H9 (cell line): ENCODE data around the gene GRK4. TPM values are rescaled to one million over a fixed set of nuclear protein-coding genes. Genes with fewer than 3 reads are reported as not detected.

Source experiments
- DNase-seq: peaks from one replicate; pipeline ENCODE4 v3.0.0-alpha.2; 2017
- H2AFZ ChIP-seq: one replicate; pipeline ENCODE4 v1.6.1; 2013; ENCODE audit warnings: mild to moderate bottlenecking, low read length, control low read depth, moderate library complexity
- H2AK5ac ChIP-seq: 2 replicates; pipeline ENCODE4 v1.6.1; 2013; ENCODE audit warnings: low read length, control low read depth, mixed read lengths; ENCODE audit not compliant: insufficient read length
- H2BK120ac ChIP-seq: one replicate; pipeline ENCODE4 v1.6.1; 2013; ENCODE audit warnings: low read depth, mild to moderate bottlenecking, low read length, control low read depth, inconsistent platforms; ENCODE audit not compliant: poor library complexity, severe bottlenecking
- H2BK12ac ChIP-seq: 2 replicates; pipeline ENCODE4 v1.6.1; 2013; ENCODE audit warnings: low read length, control low read depth, mixed read lengths, low read depth; ENCODE audit not compliant: insufficient read length
- H2BK15ac ChIP-seq: 2 replicates; pipeline ENCODE4 v1.6.1; 2013; ENCODE audit warnings: low read depth, low read length, control low read depth
- H2BK20ac ChIP-seq: one replicate; pipeline ENCODE4 v1.6.1; 2013; ENCODE audit warnings: low read depth, mild to moderate bottlenecking, low read length, control low read depth, inconsistent platforms; ENCODE audit not compliant: poor library complexity, severe bottlenecking
- H2BK5ac ChIP-seq: 2 replicates; pipeline ENCODE4 v1.6.1; 2013; ENCODE audit warnings: low read length, control low read depth, mixed read lengths; ENCODE audit not compliant: insufficient read length
- H3K14ac ChIP-seq: 2 replicates; pipeline ENCODE4 v1.6.1; 2013; ENCODE audit warnings: low read length, control low read depth; ENCODE audit not compliant: insufficient read depth
- H3K18ac ChIP-seq: 2 replicates; pipeline ENCODE4 v1.6.1; 2013; ENCODE audit warnings: low read depth, mild to moderate bottlenecking, mixed read lengths, low read length, control low read depth; ENCODE audit not compliant: insufficient read length
- H3K23ac ChIP-seq: 2 replicates; pipeline ENCODE4 v1.6.1; 2013; ENCODE audit warnings: low read length, control low read depth, mixed read lengths, low read depth; ENCODE audit not compliant: insufficient read length
- H3K23me2 ChIP-seq: 2 replicates; pipeline ENCODE4 v1.6.1; 2013; ENCODE audit warnings: low read depth, mild to moderate bottlenecking, mixed read lengths, low read length, control low read depth; ENCODE audit not compliant: insufficient read length, poor library complexity, severe bottlenecking
- H3K27ac ChIP-seq: 2 replicates; pipeline ENCODE4 v1.5.1; 2013; ENCODE audit warnings: low read length, control low read depth, mixed read lengths, low read depth; ENCODE audit not compliant: insufficient read length
- H3K27me3 ChIP-seq: 2 replicates; pipeline ENCODE4 v1.6.1; 2013; ENCODE audit warnings: low read length, control low read depth, inconsistent platforms; ENCODE audit not compliant: insufficient read depth
- H3K4ac ChIP-seq: 2 replicates; pipeline ENCODE4 v1.6.1; 2013; ENCODE audit warnings: low read depth, mild to moderate bottlenecking, control low read depth, inconsistent platforms, low read length, moderate library complexity
- H3K4me1 ChIP-seq: 2 replicates; pipeline ENCODE4 v1.6.1; 2013; ENCODE audit warnings: low read length, control low read depth, inconsistent platforms; ENCODE audit not compliant: insufficient read depth
- H3K4me2 ChIP-seq: 2 replicates; pipeline ENCODE4 v1.6.1; 2013; ENCODE audit warnings: low read length, control low read depth, mixed read lengths; ENCODE audit not compliant: insufficient read length, insufficient read depth
- H3K56ac ChIP-seq: 2 replicates; pipeline ENCODE4 v1.6.1; 2013; ENCODE audit warnings: low read depth, mild to moderate bottlenecking, mixed read lengths, low read length, control low read depth; ENCODE audit not compliant: insufficient read length
- H3K79me1 ChIP-seq: 2 replicates; pipeline ENCODE4 v1.6.1; 2013; ENCODE audit warnings: low read depth, mild to moderate bottlenecking, moderate library complexity, low read length, control low read depth, inconsistent platforms; ENCODE audit not compliant: insufficient read depth, poor library complexity, severe bottlenecking
- H3K79me2 ChIP-seq: 2 replicates; pipeline ENCODE4 v1.6.1; 2013; ENCODE audit warnings: low read length, control low read depth, inconsistent platforms; ENCODE audit not compliant: insufficient read depth
- H3K9ac ChIP-seq: 2 replicates; pipeline ENCODE4 v1.6.1; 2013; ENCODE audit warnings: low read length, control low read depth, mixed read lengths; ENCODE audit not compliant: insufficient read length; ENCODE audit errors: extremely low read depth
- H3K9me3 ChIP-seq: one replicate; pipeline ENCODE4 v1.6.1; 2013; ENCODE audit warnings: low read depth, low read length, inconsistent platforms; ENCODE audit not compliant: control insufficient read depth
- H3T11ph ChIP-seq: one replicate; pipeline ENCODE4 v1.6.1; 2013; ENCODE audit warnings: mild to moderate bottlenecking, low read length, control low read depth, inconsistent platforms
- H4K20me1 ChIP-seq: one replicate; pipeline ENCODE4 v1.6.1; 2013; ENCODE audit not compliant: control insufficient read depth, insufficient read length, insufficient read depth
- H4K5ac ChIP-seq: 2 replicates; pipeline ENCODE4 v1.6.1; 2013; ENCODE audit warnings: low read depth, mild to moderate bottlenecking, mixed read lengths, low read length, control low read depth; ENCODE audit not compliant: insufficient read length
- H4K8ac ChIP-seq: replicated peaks from 2 replicates; pipeline ENCODE4 v1.6.1; 2013; ENCODE audit warnings: low read length, control low read depth, mixed read lengths, low read depth; ENCODE audit not compliant: insufficient read length
- H4K91ac ChIP-seq: 2 replicates; pipeline ENCODE4 v1.6.1; 2013; ENCODE audit warnings: low read depth, mild to moderate bottlenecking, moderate library complexity, mixed read lengths, low read length, control low read depth; ENCODE audit not compliant: insufficient read length
- H3K27ac Mint-ChIP-seq, 3 experiments: 2 replicates in 2 of 3; 3 replicates in 1 of 3; pipeline ENCODE4 v1.8.0; 2020 to 2021; ENCODE audit warnings: mixed read lengths in 3 of 3, mild to moderate bottlenecking in 1 of 3, moderate library complexity in 1 of 3
- H3K27me3 Mint-ChIP-seq: 2 replicates; pipeline ENCODE4 v1.8.0; 2021; ENCODE audit warnings: low read depth, mild to moderate bottlenecking, moderate library complexity, mixed read lengths
- H3K36me3 Mint-ChIP-seq, 3 experiments: 2 replicates in 2 of 3; 3 replicates in 1 of 3; pipeline ENCODE4 v1.8.0; 2020 to 2021; ENCODE audit warnings: low read depth in 3 of 3, mixed read lengths in 3 of 3; ENCODE audit not compliant: insufficient read depth in 1 of 3
- H3K4me1 Mint-ChIP-seq, 2 experiments: 2 replicates each; pipeline ENCODE4 v1.8.0; 2020; ENCODE audit warnings: mixed read lengths in 2 of 2
- H3K4me3 Mint-ChIP-seq, 2 experiments: 2 replicates in 1 of 2; 3 replicates in 1 of 2; pipeline ENCODE4 v1.8.0; 2020 to 2021; ENCODE audit warnings: mild to moderate bottlenecking in 2 of 2, mixed read lengths in 2 of 2, moderate library complexity in 1 of 2
- H3K9me3 Mint-ChIP-seq, 2 experiments: 2 replicates in 1 of 2; 3 replicates in 1 of 2; pipeline ENCODE4 v1.8.0; 2020; ENCODE audit warnings: mild to moderate bottlenecking in 2 of 2, mixed read lengths in 2 of 2, moderate library complexity in 1 of 2
- CTCF ChIP-seq: fragments of 200-600 bp; sonication (generic); conservative IDR thresholded peaks from 3 replicates; pipeline ENCODE4 v1.8.0; 2021; ENCODE audit warnings: antibody characterized with exemption, mild to moderate bottlenecking
- WGBS: extraction: QIAGEN DNeasy Blood & Tissue Kit; methylation state at CpG from one replicate; pipeline ENCODE4 v1.1.7; 2013; ENCODE audit warnings: missing lambda C conversion rate, low lambda C conversion rate, mixed read lengths; ENCODE audit not compliant: insufficient read length; ENCODE audit errors: extremely low coverage; 5-methylcytosine and 5-hydroxymethylcytosine counted together
- total RNA-seq: library from RNA; stranded (reverse); gene quantifications from 2 replicates; pipeline ENCODE4 v1.2.1, GENCODE V29; 2021

Gene GRK4
- total RNA-seq, 1 experiment from 2014 or later, result 4.8 TPM

- no peak overlapping the region for H2AFZ ChIP-seq
- no peak overlapping the region for H3K27ac ChIP-seq
- H4K91ac ChIP-seq, result no peak overlapping the region
- no peak overlapping the region for H2AK5ac ChIP-seq
- no peak overlapping the region for H3K27ac Mint-ChIP-seq
- H3K23me2 ChIP-seq, result no peaks in the 10 kb centered on the region
- H2BK12ac ChIP-seq, result no peak overlapping the region
- H2BK120ac ChIP-seq, result no peak overlapping the region
- no peaks in the 10 kb centered on the region for H3K79me1 ChIP-seq
- peaks cover 7 to 22% of the 10 kb centered on the region in 2 experiments for H3K4me1 Mint-ChIP-seq
- WGBS, result no CpG with 5 or more reads among the region's 8 CpGs
- no peak overlapping the region for H3T11ph ChIP-seq
- no peak overlapping the region for H4K8ac ChIP-seq
- H4K20me1 ChIP-seq, result no peaks in the 10 kb centered on the region
- H2BK5ac ChIP-seq, result no peak overlapping the region
- H3K4me2 ChIP-seq, result no peak overlapping the region
- H3K27me3 Mint-ChIP-seq, result peaks cover 5% of the 10 kb centered on the region
- H3K14ac ChIP-seq, result no peak overlapping the region
- no peaks in the 10 kb centered on the region for H3K9me3 Mint-ChIP-seq
- H3K9ac ChIP-seq, result no peak overlapping the region
- H3K56ac ChIP-seq, result no peak overlapping the region
- DNase-seq, result no peak
- no peak overlapping the region for H4K5ac ChIP-seq
- no peak overlapping the region for H3K18ac ChIP-seq
- no peak overlapping the region for H3K4me3 Mint-ChIP-seq
- H2BK15ac ChIP-seq, result no peak overlapping the region
- H2BK20ac ChIP-seq, result no peak overlapping the region
- no peak for TF ChIP-seq CTCF
- no peaks in the 10 kb centered on the region for H3K9me3 ChIP-seq
- H3K4ac ChIP-seq, result no peak overlapping the region
- no peak overlapping the region for H3K23ac ChIP-seq
- H3K79me2 ChIP-seq, result no peaks in the 10 kb centered on the region
- no peaks in the 10 kb centered on the region; the same call in 1 of the 2 replicates for H3K4me1 ChIP-seq
- no peaks in the 10 kb centered on the region for H3K27me3 ChIP-seq
- no peaks in the 10 kb centered on the region; a peak in 1 of 7 replicates for H3K36me3 Mint-ChIP-seq
Observed at GRCh38 chr4:3039706-3040366, 76.5 kb downstream of the GRK4 start.
